Natural killer cell (primary cell): ENCODE measurements around the gene KITLG. TPM values are rescaled to one million over a fixed set of nuclear protein-coding genes. Genes with fewer than 3 reads are reported as not detected.

Experiments used
- ATAC-seq, 3 donors: fragments of 150-1000 bp in 2 of 3; fragments of 200-7000 bp in 1 of 3; cut with Tn5 transposase; 1 replicate in 1 of 3; 2 replicates in 2 of 3; pipeline ENCODE4 v1.10.0; 2021; ENCODE audit warnings: mild to moderate bottlenecking in 2 of 3, moderate library complexity in 2 of 3
- DNase-seq, 2 donors: peaks; one replicate each; pipeline versions ENCODE4 v3.0.0 to v3.0.0-alpha.2; 2013 to 2021; ENCODE audit warnings: mixed read lengths in 1 of 2
- H3K27ac ChIP-seq: one replicate; pipeline ENCODE4 v1.5.1; 2013; ENCODE audit warnings: mild to moderate bottlenecking, low read length
- H3K27me3 ChIP-seq: one replicate; pipeline ENCODE4 v1.6.1; 2013; ENCODE audit warnings: low read length; ENCODE audit not compliant: control insufficient read depth, insufficient read depth
- H3K36me3 ChIP-seq: one replicate; pipeline ENCODE4 v1.6.1; 2013; ENCODE audit warnings: low read length; ENCODE audit not compliant: control insufficient read depth, insufficient read depth
- H3K4me1 ChIP-seq: one replicate; pipeline ENCODE4 v1.6.1; 2013; ENCODE audit warnings: low read length; ENCODE audit not compliant: control insufficient read depth, insufficient read depth
- H3K4me3 ChIP-seq: one replicate; pipeline ENCODE4 v1.5.1; 2013; ENCODE audit warnings: low read length
- H3K9me3 ChIP-seq: one replicate; pipeline ENCODE4 v1.6.1; 2013; ENCODE audit warnings: low read length; ENCODE audit not compliant: control insufficient read depth, insufficient read depth
- H3K27ac Mint-ChIP-seq, 2 donors: one replicate each; pipeline ENCODE4 v1.8.0; 2022; ENCODE audit warnings: mild to moderate bottlenecking in 2 of 2, mixed read lengths in 2 of 2, moderate library complexity in 1 of 2
- H3K27me3 Mint-ChIP-seq, 2 donors: one replicate each; pipeline ENCODE4 v1.8.0; 2022; ENCODE audit warnings: low read depth in 2 of 2, mixed read lengths in 2 of 2
- H3K36me3 Mint-ChIP-seq: one replicate; pipeline ENCODE4 v1.8.0; 2022; ENCODE audit warnings: mixed read lengths
- H3K4me1 Mint-ChIP-seq, 2 donors: one replicate each; pipeline ENCODE4 v1.8.0; 2022; ENCODE audit warnings: mixed read lengths in 2 of 2
- H3K4me3 Mint-ChIP-seq: one replicate; pipeline ENCODE4 v1.8.0; 2022; ENCODE audit warnings: mild to moderate bottlenecking, moderate library complexity, mixed read lengths
- H3K9me3 Mint-ChIP-seq, 2 donors: one replicate each; pipeline ENCODE4 v1.8.0; 2022; ENCODE audit warnings: mixed read lengths in 2 of 2
- WGBS: methylation state at CpG from one replicate; pipeline ENCODE4 v1.1.7; 2013; ENCODE audit warnings: missing lambda C conversion rate; ENCODE audit not compliant: insufficient coverage; 5-methylcytosine and 5-hydroxymethylcytosine counted together
- intact Hi-C: fragments of 100-400 bp; cut with micrococcal nuclease; formaldehyde crosslinking; loops from one replicate; pipeline ENCODE4 v1.14.2; 2022
- total RNA-seq, 4 donors: library from RNA; stranded (reverse); fragments of 120-200 nt in 1 of 4; gene quantifications; one replicate each; pipeline versions ENCODE4 v1.2.3 to v1.2.4, GENCODE V29; 2013 to 2022
- TF ChIP-seq, protein P1 (sequence below): fragments of 200-600 bp; IDR thresholded peaks from one replicate; pipeline ENCODE4 v1.8.0; 2022; ENCODE audit warnings: antibody characterized with exemption

Gene KITLG
- total RNA-seq, 3 donors from 2014 or later (not counting 1 experiment from before 2014, with no cell fraction given): not detected

DNA sequence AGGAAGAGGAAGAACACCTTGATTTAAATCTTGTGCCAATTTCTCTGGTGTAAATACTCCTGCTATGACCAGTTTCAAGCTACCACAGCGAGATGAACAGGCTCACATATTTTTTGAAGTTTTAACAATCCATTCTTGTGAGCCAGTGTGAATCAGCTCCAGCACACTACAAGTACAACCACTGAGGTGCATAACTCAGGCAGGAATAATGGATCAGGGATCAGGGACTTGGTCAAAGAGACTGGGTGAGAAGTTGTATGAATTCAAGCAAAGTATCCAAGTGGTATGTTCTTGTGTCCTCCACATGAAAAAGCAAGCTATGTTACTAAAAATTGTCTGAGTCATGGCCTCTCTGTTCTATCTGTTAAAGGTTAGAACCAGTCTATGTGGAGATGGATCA, 35.2 kb upstream of the KITLG start:
- 63% methylated on average over 1 of the region's 1 CpG for WGBS
- DNase-seq: no peak
- Histone ChIP-seq H3K27ac (no peak overlapping the region), H3K36me3 (no peaks in the 10 kb centered on the region), H3K9me3 (no peaks in the 10 kb centered on the region), H3K27me3 (no peaks in the 10 kb centered on the region), H3K4me3 (no peak overlapping the region), H3K4me1 (no peaks in the 10 kb centered on the region)
- no peaks in the 10 kb centered on the region for H3K27me3 Mint-ChIP-seq
- TF ChIP-seq, protein P1, sequence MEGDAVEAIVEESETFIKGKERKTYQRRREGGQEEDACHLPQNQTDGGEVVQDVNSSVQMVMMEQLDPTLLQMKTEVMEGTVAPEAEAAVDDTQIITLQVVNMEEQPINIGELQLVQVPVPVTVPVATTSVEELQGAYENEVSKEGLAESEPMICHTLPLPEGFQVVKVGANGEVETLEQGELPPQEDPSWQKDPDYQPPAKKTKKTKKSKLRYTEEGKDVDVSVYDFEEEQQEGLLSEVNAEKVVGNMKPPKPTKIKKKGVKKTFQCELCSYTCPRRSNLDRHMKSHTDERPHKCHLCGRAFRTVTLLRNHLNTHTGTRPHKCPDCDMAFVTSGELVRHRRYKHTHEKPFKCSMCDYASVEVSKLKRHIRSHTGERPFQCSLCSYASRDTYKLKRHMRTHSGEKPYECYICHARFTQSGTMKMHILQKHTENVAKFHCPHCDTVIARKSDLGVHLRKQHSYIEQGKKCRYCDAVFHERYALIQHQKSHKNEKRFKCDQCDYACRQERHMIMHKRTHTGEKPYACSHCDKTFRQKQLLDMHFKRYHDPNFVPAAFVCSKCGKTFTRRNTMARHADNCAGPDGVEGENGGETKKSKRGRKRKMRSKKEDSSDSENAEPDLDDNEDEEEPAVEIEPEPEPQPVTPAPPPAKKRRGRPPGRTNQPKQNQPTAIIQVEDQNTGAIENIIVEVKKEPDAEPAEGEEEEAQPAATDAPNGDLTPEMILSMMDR: no peak
- no peaks in the 10 kb centered on the region for H3K36me3 Mint-ChIP-seq
- no peak overlapping the region for H3K27ac Mint-ChIP-seq
- H3K4me1 Mint-ChIP-seq: no peaks in the 10 kb centered on the region
- no peak for ATAC-seq
- no peak overlapping the region for H3K4me3 Mint-ChIP-seq
- H3K9me3 Mint-ChIP-seq: peaks cover 8 to 12% of the 10 kb centered on the region in 2 donors
- intact Hi-C loops: no loop called here

DNA sequence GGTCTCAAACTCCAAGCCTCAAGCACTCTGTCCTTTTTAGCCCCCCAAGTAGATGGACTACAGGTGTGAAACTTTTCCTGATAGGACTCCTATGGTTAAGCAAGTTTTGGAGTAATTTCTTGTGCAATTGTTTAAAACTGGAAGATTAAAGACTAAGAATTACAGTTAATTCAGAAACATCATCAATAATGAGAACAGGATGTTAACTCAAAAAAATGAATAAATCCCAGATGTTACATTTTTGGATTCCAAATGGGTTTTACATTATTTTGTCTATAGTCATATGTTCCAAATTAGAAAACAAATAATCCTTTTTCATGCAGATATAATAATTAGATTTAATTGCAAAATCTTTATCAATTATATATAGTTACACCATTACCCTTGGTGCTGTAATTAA, 24.4 kb upstream of the KITLG start:
- intact Hi-C loops: no loop called here
- H3K36me3 Mint-ChIP-seq: no peaks in the 10 kb centered on the region

DNA sequence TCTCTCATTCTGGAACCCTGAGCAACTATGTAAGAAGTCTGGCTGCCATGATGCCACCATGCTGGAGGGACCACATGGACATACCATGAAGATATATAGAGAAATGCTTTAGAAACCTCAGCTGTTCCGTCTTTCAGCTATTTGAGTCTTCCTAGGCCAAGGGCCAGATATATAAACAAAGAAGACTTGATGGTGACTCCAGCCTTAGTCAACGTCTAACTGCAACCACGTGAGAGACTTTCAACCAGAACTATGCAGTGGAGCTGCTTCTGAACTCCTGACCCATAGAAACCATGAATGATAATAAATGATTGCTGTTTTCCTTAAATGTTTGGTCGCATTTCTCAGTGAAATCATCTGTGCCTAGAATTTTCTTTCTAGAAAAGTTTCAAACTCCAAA, 20.0 kb upstream of the KITLG start:
- intact Hi-C loops: no loop called here
- ATAC-seq: no peak

More for the DNA sequence above, 24.4 kb upstream of the KITLG start:
- no peaks in the 10 kb centered on the region for H3K4me1 Mint-ChIP-seq
- Histone ChIP-seq H3K4me1 (no peaks in the 10 kb centered on the region), H3K27ac (no peak overlapping the region), H3K36me3 (no peaks in the 10 kb centered on the region), H3K27me3 (no peaks in the 10 kb centered on the region), H3K4me3 (no peak overlapping the region), H3K9me3 (no peaks in the 10 kb centered on the region)
- no peak for ATAC-seq
- no peak overlapping the region for H3K27ac Mint-ChIP-seq
- DNase-seq: no peak
- no peaks in the 10 kb centered on the region for H3K27me3 Mint-ChIP-seq
- no peak overlapping the region for H3K4me3 Mint-ChIP-seq
- H3K9me3 Mint-ChIP-seq: peaks cover 15 to 17% of the 10 kb centered on the region in 2 donors
- TF ChIP-seq, protein P1: no peak

DNA sequence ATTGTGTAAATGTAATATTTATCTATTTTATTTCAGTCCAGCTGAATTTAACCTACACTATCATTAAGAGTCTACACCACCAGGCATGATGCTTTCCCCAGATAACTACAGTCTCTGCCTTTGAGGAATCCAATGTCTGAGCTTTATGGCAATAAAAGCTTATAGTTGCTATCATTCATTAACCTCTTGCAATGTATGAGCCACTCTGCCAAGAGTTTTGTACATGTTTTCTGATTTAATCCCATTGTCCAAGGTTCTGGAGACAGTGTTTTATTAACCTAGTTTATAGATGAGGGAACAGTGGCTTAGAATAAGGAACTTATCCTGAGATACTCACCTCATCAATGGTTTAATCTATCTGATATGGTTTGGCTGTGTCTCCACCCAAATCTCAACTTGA, 17.1 kb upstream of the KITLG start:
- DNase-seq: no peak
- no peaks in the 10 kb centered on the region for H3K27me3 Mint-ChIP-seq
- TF ChIP-seq, protein P1: no peak
- Histone ChIP-seq H3K4me3 (no peak overlapping the region), H3K27me3 (no peaks in the 10 kb centered on the region), H3K36me3 (no peaks in the 10 kb centered on the region), H3K27ac (no peak overlapping the region), H3K4me1 (no peaks in the 10 kb centered on the region), H3K9me3 (no peaks in the 10 kb centered on the region)
- H3K27ac Mint-ChIP-seq: no peak overlapping the region
- no peak for ATAC-seq
- no peaks in the 10 kb centered on the region for H3K4me1 Mint-ChIP-seq
- H3K4me3 Mint-ChIP-seq: no peak overlapping the region
- intact Hi-C loops: no loop called here
- H3K9me3 Mint-ChIP-seq: peaks cover 0 to 3% of the 10 kb centered on the region in 2 donors
- no peaks in the 10 kb centered on the region for H3K36me3 Mint-ChIP-seq

More for the DNA sequence above, 20.0 kb upstream of the KITLG start:
- Histone ChIP-seq H3K4me1 (no peaks in the 10 kb centered on the region), H3K36me3 (no peaks in the 10 kb centered on the region), H3K4me3 (no peak overlapping the region), H3K27me3 (no peaks in the 10 kb centered on the region), H3K27ac (no peak overlapping the region), H3K9me3 (no peaks in the 10 kb centered on the region)
- no peak overlapping the region for H3K27ac Mint-ChIP-seq
- no peaks in the 10 kb centered on the region for H3K36me3 Mint-ChIP-seq
- H3K27me3 Mint-ChIP-seq: no peaks in the 10 kb centered on the region
- H3K9me3 Mint-ChIP-seq: peaks cover 0 to 5% of the 10 kb centered on the region in 2 donors
- WGBS: 78% methylated on average over 3 of the region's 4 CpGs
- no peaks in the 10 kb centered on the region for H3K4me1 Mint-ChIP-seq
- no peak for DNase-seq
- no peak overlapping the region for H3K4me3 Mint-ChIP-seq
- TF ChIP-seq, protein P1: no peak
